Loucy (cell line): ENCODE results near the gene GIMAP1.

ENCODE experiments used
- H2AFZ ChIP-seq: fragments of 200-600 bp; sonication (generic); 2 replicates; pipeline ENCODE4 v1.6.0; 2016; ENCODE audit warnings: antibody characterized with exemption, mild to moderate bottlenecking, low read length, moderate library complexity
- H3F3A ChIP-seq: fragments of 200-600 bp; 2 replicates; pipeline ENCODE4 v1.6.0; 2016; ENCODE audit warnings: antibody characterized with exemption, low read depth, mild to moderate bottlenecking
- H3K27me3 ChIP-seq: fragments of 200-600 bp; sonication (generic); 2 replicates; pipeline ENCODE4 v1.6.1; 2014; ENCODE audit warnings: low read length, mild to moderate bottlenecking; ENCODE audit not compliant: insufficient read depth, poor library complexity, severe bottlenecking
- H3K36me3 ChIP-seq: fragments of 200-600 bp; sonication (generic); 2 replicates; pipeline ENCODE4 v1.6.1; 2016; ENCODE audit warnings: low read length; ENCODE audit not compliant: insufficient read depth
- H3K4me1 ChIP-seq: fragments of 200-600 bp; sonication (generic); 2 replicates; pipeline ENCODE4 v1.5.1; 2014; ENCODE audit warnings: low read length, mild to moderate bottlenecking; ENCODE audit not compliant: insufficient read depth, poor library complexity, severe bottlenecking
- H3K4me2 ChIP-seq: fragments of 200-600 bp; sonication (generic); 2 replicates; pipeline ENCODE4 v1.6.0; 2014; ENCODE audit warnings: antibody characterized with exemption, low read length, low read depth, mild to moderate bottlenecking; ENCODE audit not compliant: poor library complexity, severe bottlenecking
- H3K4me3 ChIP-seq: fragments of 200-600 bp; sonication (generic); 2 replicates; pipeline ENCODE4 v1.5.1; 2014; ENCODE audit warnings: low read length, mild to moderate bottlenecking, mixed read lengths; ENCODE audit not compliant: poor library complexity, severe bottlenecking
- H3K79me2 ChIP-seq: fragments of 200-600 bp; sonication (generic); 2 replicates; pipeline ENCODE4 v1.6.1; 2014; ENCODE audit warnings: low read length; ENCODE audit not compliant: insufficient read depth
- H3K9ac ChIP-seq: fragments of 200-600 bp; sonication (generic); 2 replicates; pipeline ENCODE4 v1.6.0; 2014; ENCODE audit warnings: mild to moderate bottlenecking, low read depth, low read length, moderate library complexity; ENCODE audit not compliant: poor library complexity, severe bottlenecking
- H3K9me2 ChIP-seq: fragments of 200-600 bp; sonication (generic); replicated peaks from 2 replicates; pipeline ENCODE4 v1.6.1; 2016; ENCODE audit warnings: low read depth, low read length, mixed read lengths
- H3K9me3 ChIP-seq: fragments of 200-600 bp; sonication (generic); 2 replicates; pipeline ENCODE4 v1.6.1; 2014; ENCODE audit warnings: mild to moderate bottlenecking, antibody characterized with exemption, low read length, low read depth; ENCODE audit not compliant: insufficient read depth
- H4K20me1 ChIP-seq: fragments of 200-600 bp; sonication (generic); 2 replicates; pipeline ENCODE4 v1.6.0; 2014; ENCODE audit warnings: antibody characterized with exemption, low read length, mild to moderate bottlenecking; ENCODE audit not compliant: insufficient read depth, poor library complexity, severe bottlenecking
- EZH2phosphoT487 ChIP-seq: fragments of 200-600 bp; IDR thresholded peaks from 2 replicates; pipeline ENCODE4 v1.6.1; 2018; ENCODE audit warnings: antibody characterized with exemption, mild to moderate bottlenecking, moderate library complexity, borderline replicate concordance
- TF ChIP-seq, protein P1 (sequence below): fragments of 200-600 bp; sonication (generic); conservative IDR thresholded peaks from 2 replicates; pipeline ENCODE4 v1.5.1; 2014; ENCODE audit warnings: mild to moderate bottlenecking, antibody characterized with exemption, low read length

Gene GIMAP1

DNA sequence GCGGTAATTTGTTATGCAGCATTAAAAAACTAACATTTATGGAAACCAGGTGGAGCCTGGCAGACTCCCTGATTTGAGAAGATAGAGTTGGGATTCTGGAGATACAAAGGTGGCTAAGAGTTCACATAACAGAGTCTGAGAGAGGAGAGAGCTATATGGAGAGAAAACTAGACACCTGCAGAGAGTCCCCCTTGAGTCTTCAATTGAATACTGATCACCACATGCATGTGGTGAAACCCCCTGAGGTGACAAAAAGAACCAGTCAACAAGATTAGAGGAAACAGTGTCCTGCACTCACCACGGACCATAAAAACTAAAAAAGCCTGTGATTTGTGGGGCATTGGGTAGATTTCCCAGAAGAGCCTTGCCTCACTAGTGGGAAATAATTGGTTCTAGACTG, 20.8 kb upstream of the GIMAP1 start:
- Histone ChIP-seq H2AFZ (no peak overlapping the region), H3K4me2 (no peak overlapping the region), H3K79me2 (no peaks in the 10 kb centered on the region; the same call in 1 of the 2 replicates), H3K4me1 (no peaks in the 10 kb centered on the region), H4K20me1 (no peaks in the 10 kb centered on the region), H3K9ac (no peak overlapping the region), H3K9me3 (peaks cover 44% of the 10 kb centered on the region; the same call in 1 of the 2 replicates), H3K36me3 (peaks cover 12% of the 10 kb centered on the region), H3K27me3 (no peaks in the 10 kb centered on the region), H3K9me2 (no peaks in the 10 kb centered on the region), H3K4me3 (no peak overlapping the region), H3F3A (no peaks in the 10 kb centered on the region)
- TF ChIP-seq, protein P1, sequence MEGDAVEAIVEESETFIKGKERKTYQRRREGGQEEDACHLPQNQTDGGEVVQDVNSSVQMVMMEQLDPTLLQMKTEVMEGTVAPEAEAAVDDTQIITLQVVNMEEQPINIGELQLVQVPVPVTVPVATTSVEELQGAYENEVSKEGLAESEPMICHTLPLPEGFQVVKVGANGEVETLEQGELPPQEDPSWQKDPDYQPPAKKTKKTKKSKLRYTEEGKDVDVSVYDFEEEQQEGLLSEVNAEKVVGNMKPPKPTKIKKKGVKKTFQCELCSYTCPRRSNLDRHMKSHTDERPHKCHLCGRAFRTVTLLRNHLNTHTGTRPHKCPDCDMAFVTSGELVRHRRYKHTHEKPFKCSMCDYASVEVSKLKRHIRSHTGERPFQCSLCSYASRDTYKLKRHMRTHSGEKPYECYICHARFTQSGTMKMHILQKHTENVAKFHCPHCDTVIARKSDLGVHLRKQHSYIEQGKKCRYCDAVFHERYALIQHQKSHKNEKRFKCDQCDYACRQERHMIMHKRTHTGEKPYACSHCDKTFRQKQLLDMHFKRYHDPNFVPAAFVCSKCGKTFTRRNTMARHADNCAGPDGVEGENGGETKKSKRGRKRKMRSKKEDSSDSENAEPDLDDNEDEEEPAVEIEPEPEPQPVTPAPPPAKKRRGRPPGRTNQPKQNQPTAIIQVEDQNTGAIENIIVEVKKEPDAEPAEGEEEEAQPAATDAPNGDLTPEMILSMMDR, result no peak
- no peak for TF ChIP-seq EZH2phosphoT487

DNA sequence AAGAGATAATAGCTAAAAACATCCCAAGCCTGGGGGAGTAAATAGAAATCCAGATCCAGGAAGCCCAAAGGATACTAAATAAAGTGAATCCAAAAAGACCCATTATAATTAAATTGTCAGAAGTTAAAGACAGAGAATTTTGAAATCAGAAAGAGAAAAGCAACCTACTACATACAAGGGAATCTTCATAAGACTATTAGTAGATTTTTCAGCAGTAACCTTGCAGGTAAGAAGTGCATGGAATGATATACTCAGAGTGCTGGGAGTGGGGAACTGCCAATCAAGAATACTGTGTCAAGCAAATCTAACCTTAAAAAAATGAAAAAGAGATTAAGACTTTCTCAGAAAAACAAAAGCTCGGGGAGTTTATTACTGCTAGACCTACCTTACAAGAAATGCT, 13.2 kb upstream of the GIMAP1 start:
- no peaks in the 10 kb centered on the region for H3K36me3 ChIP-seq
- peaks cover 38% of the 10 kb centered on the region for H3K9me3 ChIP-seq
- H3K4me3 ChIP-seq, result no peak overlapping the region
- H2AFZ ChIP-seq, result no peak overlapping the region
- H3K4me1 ChIP-seq, result no peaks in the 10 kb centered on the region
- no peak overlapping the region for H3K4me2 ChIP-seq
- TF ChIP-seq, protein P1, result no peak
- no peak for TF ChIP-seq EZH2phosphoT487
- H3K9me2 ChIP-seq, result no peaks in the 10 kb centered on the region
- no peaks in the 10 kb centered on the region for H4K20me1 ChIP-seq
- H3F3A ChIP-seq, result no peaks in the 10 kb centered on the region
- H3K27me3 ChIP-seq, result no peaks in the 10 kb centered on the region
- no peaks in the 10 kb centered on the region for H3K79me2 ChIP-seq
- H3K9ac ChIP-seq, result no peak overlapping the region

DNA sequence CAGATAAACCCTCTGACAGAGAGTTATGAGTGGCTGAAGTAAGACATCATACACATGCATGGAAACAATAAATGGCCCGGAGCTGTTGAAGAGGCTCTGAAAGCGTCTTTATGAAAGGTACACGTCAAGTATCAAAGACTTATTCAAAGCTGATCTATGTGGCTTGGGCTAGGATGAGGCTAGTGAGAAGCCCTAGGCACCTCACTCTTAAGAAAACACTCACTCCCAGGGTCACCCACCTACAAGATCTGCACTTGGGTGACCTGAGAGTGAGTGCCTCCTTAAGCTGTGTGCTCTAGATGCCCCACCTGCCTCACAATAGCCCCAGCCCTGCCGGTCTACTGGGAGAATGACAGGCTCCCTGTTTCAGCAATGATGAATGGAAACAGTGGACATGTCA, 1.1 kb upstream of the GIMAP1 start:
- Histone ChIP-seq H3K36me3 (peaks cover 6% of the 10 kb centered on the region; the same call in 1 of the 2 replicates), H3K4me3 (no peak overlapping the region), H3K79me2 (peaks cover 39% of the 10 kb centered on the region), H3K9me2 (no peaks in the 10 kb centered on the region), H3K9me3 (peaks cover 8% of the 10 kb centered on the region; the same call in 1 of the 2 replicates), H4K20me1 (no peaks in the 10 kb centered on the region), H3K9ac (peak overlapping the region; percentile 88), H3K4me1 (peaks cover 41% of the 10 kb centered on the region), H3K4me2 (peak overlapping the region; percentile 84), H3F3A (no peaks in the 10 kb centered on the region), H2AFZ (no peak overlapping the region), H3K27me3 (no peaks in the 10 kb centered on the region)
- TF ChIP-seq, protein P1, result no peak
- TF ChIP-seq EZH2phosphoT487, result no peak
